Measurements from ENCODE around the gene TTYH2.

The TTYH2 gene

GRCh38 chr17:74215342-74215727 is 2.0 kb downstream of the TTYH2 start:
- no peak for DNase-seq

- DNase-seq: no peak
Observed at GRCh38 chr17:74216505-74216904, 3.1 kb downstream of the TTYH2 start.

GRCh38 chr17:74217037-74217730 is 3.8 kb downstream of the TTYH2 start:
- peak; percentile 56 for DNase-seq

GRCh38 chr17:74217888-74218287 is 4.5 kb downstream of the TTYH2 start:
- DNase-seq: no peak

- no peak for DNase-seq
Observed at GRCh38 chr17:74218436-74218835, 5.1 kb downstream of the TTYH2 start.

GRCh38 chr17:74219576-74220133 is 6.3 kb downstream of the TTYH2 start:
- DNase-seq: no peak

GRCh38 chr17:74220219-74220618 is 6.8 kb downstream of the TTYH2 start:
- no peak for DNase-seq

GRCh38 chr17:74220946-74221818 is 7.8 kb downstream of the TTYH2 start:
- DNase-seq: no peak

GRCh38 chr17:74222399-74222798 is 9.0 kb downstream of the TTYH2 start:
- no peak for DNase-seq

- DNase-seq: no peak
Observed at GRCh38 chr17:74223901-74224300, 10.5 kb downstream of the TTYH2 start.

GRCh38 chr17:74224959-74225725 is 11.8 kb downstream of the TTYH2 start:
- DNase-seq: no peak

- DNase-seq: no peak
Observed at GRCh38 chr17:74226252-74226651, 12.9 kb downstream of the TTYH2 start.

- no peak for DNase-seq
Observed at GRCh38 chr17:74227271-74228080, 14.1 kb downstream of the TTYH2 start.

- no peak for DNase-seq
Observed at GRCh38 chr17:74228306-74228978, 15.1 kb downstream of the TTYH2 start.

GRCh38 chr17:74230896-74231295 is 17.5 kb downstream of the TTYH2 start:
- no peak for DNase-seq

GRCh38 chr17:74231928-74232907 is 18.8 kb downstream of the TTYH2 start:
- no peak for DNase-seq

GRCh38 chr17:74233937-74234336 is 20.6 kb downstream of the TTYH2 start:
- no peak for DNase-seq

GRCh38 chr17:74234486-74234885 is 21.1 kb downstream of the TTYH2 start:
- DNase-seq: no peak

GRCh38 chr17:74235040-74235581 is 21.7 kb downstream of the TTYH2 start:
- DNase-seq: no peak

GRCh38 chr17:74235911-74236371 is 22.6 kb downstream of the TTYH2 start:
- no peak for DNase-seq
